Measurements from ENCODE around the gene XKR3.
"Not testable (repeated sequence)": the region's sequence is repeated elsewhere in the genome, so short reads cannot be mapped to it uniquely, and the experiment has no call there.

The XKR3 gene

GRCh38 chr22:16747266-16748159 lies 77.7 kb downstream of the XKR3 start:
- not testable (repeated sequence) for DNase-seq (ENCODE audit: low read depth)

GRCh38 chr22:16734271-16734670 lies 90.9 kb downstream of the XKR3 start:
- not testable (repeated sequence) for DNase-seq (ENCODE audit: low read depth)

All from stimulated activated CD8-positive, alpha-beta memory T cell treated with anti-CD3 and anti-CD28 coated beads, Interleukin-4, amount 100 ng/mL, for 24 hours (primary cell).